Fibroblast of lung (primary cell): ENCODE measurements around the gene CLDN4.

Source experiments
- EZH2 ChIP-seq: IDR thresholded peaks from 2 replicates; pipeline ENCODE4 v1.5.1; 2012; ENCODE audit warnings: low read length, control low read depth, mild to moderate bottlenecking; ENCODE audit errors: missing control alignments
- TF ChIP-seq, protein P1 (sequence below), 2 donors: IDR thresholded peaks in 1 of 2; conservative IDR thresholded peaks in 1 of 2; 1 replicate in 1 of 2; 2 replicates in 1 of 2; pipeline ENCODE4 v1.5.1; 2011 to 2012; ENCODE audit warnings: low read length in 2 of 2, control low read depth in 1 of 2, inconsistent platforms in 1 of 2, low read depth in 1 of 2, mild to moderate bottlenecking in 1 of 2

DNA sequence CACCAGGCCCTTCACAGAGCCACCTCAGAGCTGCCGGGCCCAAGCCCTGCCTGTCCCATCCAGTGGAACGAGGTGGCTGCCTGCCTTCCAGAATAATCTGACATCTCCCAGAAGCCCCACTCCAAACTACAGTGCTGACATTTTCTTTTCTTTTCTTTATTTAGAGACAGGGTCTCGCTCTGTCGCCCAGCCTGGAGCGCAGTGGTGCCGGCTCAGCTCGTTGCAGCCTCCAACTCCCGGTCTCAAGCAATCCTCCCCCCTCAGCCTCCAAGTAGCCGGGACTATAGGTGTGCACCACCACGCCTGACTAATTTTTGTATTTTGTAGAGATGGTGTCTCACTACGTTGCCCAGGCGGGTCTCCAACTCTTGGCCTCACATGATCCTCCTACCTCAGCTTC lies 30.5 kb downstream of the CLDN4 start:
- TF ChIP-seq, protein P1, sequence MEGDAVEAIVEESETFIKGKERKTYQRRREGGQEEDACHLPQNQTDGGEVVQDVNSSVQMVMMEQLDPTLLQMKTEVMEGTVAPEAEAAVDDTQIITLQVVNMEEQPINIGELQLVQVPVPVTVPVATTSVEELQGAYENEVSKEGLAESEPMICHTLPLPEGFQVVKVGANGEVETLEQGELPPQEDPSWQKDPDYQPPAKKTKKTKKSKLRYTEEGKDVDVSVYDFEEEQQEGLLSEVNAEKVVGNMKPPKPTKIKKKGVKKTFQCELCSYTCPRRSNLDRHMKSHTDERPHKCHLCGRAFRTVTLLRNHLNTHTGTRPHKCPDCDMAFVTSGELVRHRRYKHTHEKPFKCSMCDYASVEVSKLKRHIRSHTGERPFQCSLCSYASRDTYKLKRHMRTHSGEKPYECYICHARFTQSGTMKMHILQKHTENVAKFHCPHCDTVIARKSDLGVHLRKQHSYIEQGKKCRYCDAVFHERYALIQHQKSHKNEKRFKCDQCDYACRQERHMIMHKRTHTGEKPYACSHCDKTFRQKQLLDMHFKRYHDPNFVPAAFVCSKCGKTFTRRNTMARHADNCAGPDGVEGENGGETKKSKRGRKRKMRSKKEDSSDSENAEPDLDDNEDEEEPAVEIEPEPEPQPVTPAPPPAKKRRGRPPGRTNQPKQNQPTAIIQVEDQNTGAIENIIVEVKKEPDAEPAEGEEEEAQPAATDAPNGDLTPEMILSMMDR (conservative IDR thresholded peaks at IDR 0.05 in 1 of 2, IDR thresholded peaks at IDR 0.05 in 1 of 2; ENCODE audit: low read depth in 1 of 2, low read length in 2 of 2), result no peak
- TF ChIP-seq EZH2, result no peak
